ENCODE results near the gene TGIF1.

TGIF1 gene

DNA sequence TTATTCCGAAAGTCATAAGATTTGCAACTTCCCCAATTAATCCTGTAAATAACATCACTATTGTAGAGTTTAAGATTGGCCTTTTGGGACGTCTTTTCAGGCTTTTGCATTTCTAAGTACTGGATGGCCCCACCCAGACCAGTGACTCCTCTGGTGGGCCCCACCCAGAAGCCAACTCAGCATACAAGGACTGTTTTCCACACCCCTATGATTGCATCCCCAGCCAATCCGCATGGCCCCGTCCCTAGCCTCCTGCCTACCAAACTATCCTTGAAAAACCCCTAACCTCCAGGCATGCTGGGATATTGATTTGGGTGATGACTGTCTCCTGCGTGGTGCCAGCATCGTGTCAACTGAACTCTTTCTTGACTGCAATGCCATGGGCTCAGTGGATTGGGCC lies 24.5 kb upstream of the TGIF1 start:
- H3K27ac Mint-ChIP-seq = no peak overlapping the region
- H3K36me3 Mint-ChIP-seq (ENCODE audit: low read depth) = no peaks in the 10 kb centered on the region
- no peaks in the 10 kb centered on the region for H3K4me1 Mint-ChIP-seq
- TF ChIP-seq, protein P1, sequence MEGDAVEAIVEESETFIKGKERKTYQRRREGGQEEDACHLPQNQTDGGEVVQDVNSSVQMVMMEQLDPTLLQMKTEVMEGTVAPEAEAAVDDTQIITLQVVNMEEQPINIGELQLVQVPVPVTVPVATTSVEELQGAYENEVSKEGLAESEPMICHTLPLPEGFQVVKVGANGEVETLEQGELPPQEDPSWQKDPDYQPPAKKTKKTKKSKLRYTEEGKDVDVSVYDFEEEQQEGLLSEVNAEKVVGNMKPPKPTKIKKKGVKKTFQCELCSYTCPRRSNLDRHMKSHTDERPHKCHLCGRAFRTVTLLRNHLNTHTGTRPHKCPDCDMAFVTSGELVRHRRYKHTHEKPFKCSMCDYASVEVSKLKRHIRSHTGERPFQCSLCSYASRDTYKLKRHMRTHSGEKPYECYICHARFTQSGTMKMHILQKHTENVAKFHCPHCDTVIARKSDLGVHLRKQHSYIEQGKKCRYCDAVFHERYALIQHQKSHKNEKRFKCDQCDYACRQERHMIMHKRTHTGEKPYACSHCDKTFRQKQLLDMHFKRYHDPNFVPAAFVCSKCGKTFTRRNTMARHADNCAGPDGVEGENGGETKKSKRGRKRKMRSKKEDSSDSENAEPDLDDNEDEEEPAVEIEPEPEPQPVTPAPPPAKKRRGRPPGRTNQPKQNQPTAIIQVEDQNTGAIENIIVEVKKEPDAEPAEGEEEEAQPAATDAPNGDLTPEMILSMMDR (IDR thresholded peaks at IDR 0.05; ENCODE audit: unreplicated experiment in 3 of 3) = no peak
- H3K9me3 Mint-ChIP-seq = no peaks in the 10 kb centered on the region
- H3K27me3 Mint-ChIP-seq (ENCODE audit: low read depth) = no peaks in the 10 kb centered on the region
- no peak overlapping the region for H3K4me3 Mint-ChIP-seq

DNA sequence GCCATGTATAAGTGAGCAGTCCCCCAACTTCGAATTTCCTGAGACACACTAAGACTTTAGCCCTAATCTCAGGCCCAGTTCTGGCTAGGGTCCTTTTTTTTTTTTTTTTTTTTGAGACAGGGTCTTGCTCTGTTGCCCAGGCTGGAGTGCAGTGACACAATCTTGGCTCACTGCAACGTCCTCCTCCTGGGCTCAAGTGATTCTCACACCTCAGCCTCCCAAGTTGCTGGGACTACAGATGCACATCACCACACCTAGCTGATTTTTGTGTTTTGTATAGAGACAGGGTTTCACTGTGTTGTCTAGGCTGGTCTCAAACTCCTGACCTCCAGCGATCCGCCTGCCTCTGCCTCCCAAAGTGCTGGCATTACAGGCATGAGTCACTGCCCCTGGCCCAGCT lies 23.9 kb upstream of the TGIF1 start:
- H3K9me3 Mint-ChIP-seq = no peaks in the 10 kb centered on the region
- no peaks in the 10 kb centered on the region for H3K36me3 Mint-ChIP-seq (ENCODE audit: low read depth)
- TF ChIP-seq, protein P1 (IDR thresholded peaks at IDR 0.05; ENCODE audit: unreplicated experiment in 3 of 3) = no peak
- H3K27me3 Mint-ChIP-seq (ENCODE audit: low read depth) = no peaks in the 10 kb centered on the region
- H3K27ac Mint-ChIP-seq = no peak overlapping the region
- no peak overlapping the region for H3K4me3 Mint-ChIP-seq
- no peaks in the 10 kb centered on the region for H3K4me1 Mint-ChIP-seq

DNA sequence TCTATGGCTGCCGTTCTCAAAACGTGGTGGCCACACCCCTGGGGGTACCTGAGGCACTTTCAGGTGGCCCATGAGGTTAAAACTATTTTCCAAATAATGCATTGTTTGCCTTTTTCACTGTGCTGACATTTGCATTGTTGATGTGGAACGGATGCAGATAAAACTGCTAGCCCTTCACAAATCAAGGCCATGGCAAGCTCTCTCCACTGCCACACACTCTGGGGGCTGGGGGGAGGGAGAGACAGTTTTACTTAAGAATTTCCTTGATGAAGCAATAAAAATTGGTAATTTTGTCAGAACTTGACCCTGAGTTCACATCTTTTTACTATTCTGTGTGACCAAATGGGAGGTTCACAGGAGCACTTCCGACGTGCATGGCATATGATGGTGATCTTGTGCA lies 22.0 kb upstream of the TGIF1 start:
- TF ChIP-seq, protein P1 (IDR thresholded peaks at IDR 0.05; ENCODE audit: unreplicated experiment in 3 of 3) = no peak
- Mint-ChIP-seq H3K27ac (no peak overlapping the region), H3K9me3 (no peaks in the 10 kb centered on the region), H3K4me1 (no peaks in the 10 kb centered on the region), H3K4me3 (no peak overlapping the region), H3K36me3 (ENCODE audit: low read depth) (no peaks in the 10 kb centered on the region), H3K27me3 (ENCODE audit: low read depth) (no peaks in the 10 kb centered on the region)

DNA sequence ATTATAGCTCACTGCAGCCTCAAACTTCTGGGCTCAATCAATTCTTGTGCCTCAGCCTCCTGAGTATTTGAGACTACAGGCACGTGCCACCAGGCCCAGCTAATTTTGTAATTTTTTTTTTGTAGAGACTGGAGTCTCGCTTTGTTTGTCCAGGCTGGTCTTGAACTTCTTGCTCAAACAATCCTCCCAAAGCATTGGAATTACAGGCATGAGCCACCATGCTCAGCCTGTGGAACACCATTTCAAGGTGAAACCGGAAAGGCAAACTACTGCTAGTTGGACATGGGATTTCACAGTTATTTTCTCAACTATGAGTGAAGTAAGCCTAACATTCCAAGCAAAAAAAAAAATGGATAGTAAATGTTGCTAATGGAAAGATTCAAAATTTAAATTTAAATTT lies 20.9 kb upstream of the TGIF1 start:
- Mint-ChIP-seq H3K27ac (no peak overlapping the region), H3K27me3 (ENCODE audit: low read depth) (no peaks in the 10 kb centered on the region), H3K4me1 (no peaks in the 10 kb centered on the region), H3K36me3 (ENCODE audit: low read depth) (no peaks in the 10 kb centered on the region), H3K9me3 (no peaks in the 10 kb centered on the region), H3K4me3 (no peak overlapping the region)
- TF ChIP-seq, protein P1 (IDR thresholded peaks at IDR 0.05; ENCODE audit: unreplicated experiment in 3 of 3) = no peak

DNA sequence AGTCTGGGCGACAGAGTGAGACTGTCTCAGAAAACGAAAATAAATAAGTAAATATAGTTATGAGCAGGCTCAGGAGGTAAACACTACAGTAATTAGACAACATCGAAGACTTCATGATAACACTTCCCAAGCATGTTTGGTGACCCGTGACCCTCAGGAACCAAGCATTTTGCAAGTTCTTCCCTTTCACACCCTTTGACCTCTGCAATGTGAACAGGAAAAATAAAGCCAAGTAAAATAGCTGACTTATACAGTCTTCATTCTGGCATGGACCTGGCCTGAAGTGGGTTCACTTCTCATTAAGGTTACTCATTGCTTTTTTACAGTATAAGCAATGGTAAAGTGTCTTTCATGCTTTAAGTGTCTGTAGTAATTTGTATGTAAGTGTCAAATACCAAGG lies 15.3 kb upstream of the TGIF1 start:
- Mint-ChIP-seq H3K4me3 (no peak overlapping the region), H3K9me3 (no peaks in the 10 kb centered on the region), H3K27me3 (ENCODE audit: low read depth) (no peaks in the 10 kb centered on the region), H3K27ac (no peak overlapping the region), H3K4me1 (no peaks in the 10 kb centered on the region), H3K36me3 (ENCODE audit: low read depth) (no peaks in the 10 kb centered on the region)
- TF ChIP-seq, protein P1 (IDR thresholded peaks at IDR 0.05; ENCODE audit: unreplicated experiment in 3 of 3) = no peak

DNA sequence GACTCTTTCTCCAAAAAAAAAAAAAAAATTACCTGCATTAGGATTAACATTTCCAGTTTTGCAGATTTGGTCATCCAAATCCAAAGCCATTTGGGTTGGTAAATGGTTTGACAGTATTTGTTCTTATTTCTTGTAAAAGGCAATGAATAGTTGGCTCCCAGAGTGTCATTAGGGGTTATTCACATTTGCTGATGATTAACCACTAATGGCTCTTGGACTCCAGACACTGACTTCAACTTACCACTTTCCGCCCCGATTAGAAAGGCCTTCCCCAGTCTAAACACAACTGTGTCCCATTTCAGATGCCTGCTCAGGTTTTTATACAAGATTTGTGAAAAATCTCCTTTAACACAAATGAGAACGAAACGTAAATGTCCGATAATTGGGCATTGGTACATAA lies 9.6 kb upstream of the TGIF1 start:
- TF ChIP-seq, protein P1 (IDR thresholded peaks at IDR 0.05; ENCODE audit: unreplicated experiment in 3 of 3) = no peak
- Mint-ChIP-seq H3K9me3 (no peaks in the 10 kb centered on the region), H3K4me3 (no peak overlapping the region), H3K36me3 (ENCODE audit: low read depth) (no peaks in the 10 kb centered on the region), H3K4me1 (peaks cover 15% of the 10 kb centered on the region), H3K27ac (peak overlapping the region; percentile 44 to 83 (median 80)), H3K27me3 (ENCODE audit: low read depth) (peaks cover 3% of the 10 kb centered on the region)
